GM10266 (cell line): ENCODE measurements around the gene PDCD6IP.

Experiments
- DNase-seq: peaks from one replicate; pipeline ENCODE4 v3.0.0; 2012; ENCODE audit errors: extremely low spot score
- TF ChIP-seq, protein P1 (sequence below): IDR thresholded peaks from 2 replicates; pipeline ENCODE4 v1.5.1; 2012; ENCODE audit warnings: mild to moderate bottlenecking, low read depth; ENCODE audit not compliant: control insufficient read depth, insufficient read depth; ENCODE audit errors: missing control alignments

The PDCD6IP gene

DNA sequence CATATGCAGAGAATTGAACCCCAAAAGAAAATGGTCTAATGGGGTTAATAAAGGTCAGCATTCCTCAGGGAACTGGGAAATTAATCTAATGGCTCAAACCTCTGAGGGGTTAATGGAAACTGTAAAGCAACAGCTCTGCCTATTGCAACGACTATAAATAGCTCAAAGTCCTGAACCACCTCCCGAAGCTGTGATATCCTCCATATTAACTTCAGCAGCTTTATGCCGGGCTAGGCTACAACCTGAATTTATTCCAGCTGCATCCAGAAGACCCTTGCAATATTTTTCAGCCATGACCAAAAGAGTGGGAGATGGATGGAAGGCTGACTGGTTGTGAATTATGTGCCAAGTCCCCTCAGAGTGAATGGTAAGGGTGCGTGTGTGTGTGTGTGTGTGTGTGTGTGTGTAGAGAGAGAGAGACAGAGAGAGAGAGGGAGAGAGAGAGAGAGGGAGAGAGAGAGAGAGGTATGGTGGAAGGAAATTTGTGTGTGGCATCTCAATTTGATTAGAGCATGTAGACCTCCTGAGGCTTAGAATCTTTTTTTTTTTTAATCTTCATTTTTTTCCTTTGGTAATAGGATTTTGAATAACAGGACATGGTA lies 109.9 kb downstream of the PDCD6IP start:
- TF ChIP-seq, protein P1, sequence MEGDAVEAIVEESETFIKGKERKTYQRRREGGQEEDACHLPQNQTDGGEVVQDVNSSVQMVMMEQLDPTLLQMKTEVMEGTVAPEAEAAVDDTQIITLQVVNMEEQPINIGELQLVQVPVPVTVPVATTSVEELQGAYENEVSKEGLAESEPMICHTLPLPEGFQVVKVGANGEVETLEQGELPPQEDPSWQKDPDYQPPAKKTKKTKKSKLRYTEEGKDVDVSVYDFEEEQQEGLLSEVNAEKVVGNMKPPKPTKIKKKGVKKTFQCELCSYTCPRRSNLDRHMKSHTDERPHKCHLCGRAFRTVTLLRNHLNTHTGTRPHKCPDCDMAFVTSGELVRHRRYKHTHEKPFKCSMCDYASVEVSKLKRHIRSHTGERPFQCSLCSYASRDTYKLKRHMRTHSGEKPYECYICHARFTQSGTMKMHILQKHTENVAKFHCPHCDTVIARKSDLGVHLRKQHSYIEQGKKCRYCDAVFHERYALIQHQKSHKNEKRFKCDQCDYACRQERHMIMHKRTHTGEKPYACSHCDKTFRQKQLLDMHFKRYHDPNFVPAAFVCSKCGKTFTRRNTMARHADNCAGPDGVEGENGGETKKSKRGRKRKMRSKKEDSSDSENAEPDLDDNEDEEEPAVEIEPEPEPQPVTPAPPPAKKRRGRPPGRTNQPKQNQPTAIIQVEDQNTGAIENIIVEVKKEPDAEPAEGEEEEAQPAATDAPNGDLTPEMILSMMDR = no peak
- no peak for DNase-seq

DNA sequence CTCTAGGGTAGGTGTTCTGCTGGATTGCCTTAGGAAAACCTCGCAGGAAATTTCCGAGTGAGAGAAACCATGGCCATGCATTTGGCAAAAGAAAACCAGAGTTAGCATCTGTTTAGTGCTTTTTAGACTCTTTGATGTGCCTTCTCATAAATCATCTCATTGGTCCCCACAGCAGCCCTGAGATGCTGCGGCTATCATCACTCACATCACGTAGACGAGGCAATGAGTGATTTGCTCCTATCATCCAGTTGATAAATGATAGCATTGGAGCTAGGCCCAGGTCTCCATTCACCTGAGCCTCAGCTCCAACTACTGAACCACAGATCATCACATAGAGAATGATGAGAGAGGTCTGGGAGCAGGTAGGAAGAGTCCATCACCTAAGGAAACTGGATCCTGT lies 111.1 kb downstream of the PDCD6IP start:
- TF ChIP-seq, protein P1 = no peak
- DNase-seq = no peak

DNA sequence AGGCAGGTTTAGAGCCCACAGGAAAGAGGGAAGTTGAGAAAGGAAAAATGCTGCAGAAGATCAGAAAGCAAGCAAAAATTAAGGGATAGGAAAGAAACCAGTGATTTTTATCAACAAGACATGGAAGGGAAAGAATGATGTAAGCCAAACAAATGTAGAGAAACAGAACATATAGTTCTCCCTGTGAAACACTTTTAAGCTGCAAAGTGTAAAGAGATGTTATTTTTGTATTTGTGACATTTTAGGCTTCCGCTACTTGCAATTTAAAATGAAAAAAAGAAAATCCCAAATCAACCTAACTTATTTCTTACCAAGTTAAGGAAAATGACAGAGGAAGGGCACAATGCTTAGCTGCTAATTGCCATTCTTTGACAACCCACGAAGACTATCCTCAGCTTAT lies 111.6 kb downstream of the PDCD6IP start:
- TF ChIP-seq, protein P1 = no peak
- DNase-seq = no peak

DNA sequence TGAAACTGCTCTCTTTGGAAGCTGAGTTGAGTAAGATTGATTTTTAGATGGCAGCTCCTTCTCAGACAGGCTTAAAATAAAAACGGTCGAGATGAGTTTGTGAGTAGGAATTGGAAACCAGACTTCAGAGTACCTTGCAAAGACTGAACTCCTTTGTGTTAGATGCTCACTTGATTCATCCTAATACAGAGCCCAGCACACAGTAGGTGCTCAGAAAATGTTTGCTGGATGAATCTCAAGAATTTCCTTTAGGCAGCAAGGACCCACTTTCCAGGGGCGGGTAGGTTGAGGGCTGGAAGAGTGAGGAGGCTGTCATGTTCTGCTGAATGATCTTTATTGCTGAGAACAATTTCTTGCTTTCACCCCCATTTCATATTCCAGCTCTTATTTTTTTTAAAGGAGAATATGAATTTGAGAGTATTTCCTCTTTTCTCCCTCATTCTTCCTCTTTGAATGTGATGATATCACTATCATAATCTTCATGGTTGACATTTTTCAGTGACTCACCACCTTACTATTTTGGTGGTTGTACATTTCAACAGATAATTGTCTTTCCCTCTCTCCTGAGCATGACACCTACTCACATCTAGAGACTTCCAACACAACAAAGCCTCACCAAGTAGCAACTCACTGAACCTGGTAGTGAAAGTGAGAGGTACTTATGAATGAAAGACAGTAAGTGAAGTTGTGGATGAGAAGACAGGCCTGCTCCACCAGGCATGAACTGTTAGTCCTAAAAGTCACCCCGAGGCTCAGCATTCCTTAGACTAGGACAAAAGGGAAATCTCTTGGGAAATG lies 113.3 kb downstream of the PDCD6IP start:
- DNase-seq = no peak
- TF ChIP-seq, protein P1 = no peak

DNA sequence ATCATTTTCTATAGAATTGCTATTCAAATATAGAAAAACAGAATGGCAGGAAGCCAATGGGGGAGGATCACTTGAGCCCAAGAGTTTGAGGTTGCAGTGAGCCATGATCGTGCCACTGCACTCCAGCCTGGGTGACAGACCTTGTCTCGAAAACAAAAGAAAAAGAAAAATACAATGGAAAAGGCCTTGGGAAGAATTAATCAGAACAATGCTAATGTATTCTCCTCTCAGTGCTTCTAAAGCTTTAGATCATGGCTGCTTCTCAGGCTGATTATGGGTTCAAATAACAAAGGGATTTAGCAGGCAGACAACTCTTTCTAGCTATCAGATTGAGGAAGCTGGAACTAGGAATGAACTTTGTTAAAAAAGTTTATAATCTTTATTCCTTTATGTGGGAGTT lies 115.8 kb downstream of the PDCD6IP start:
- TF ChIP-seq, protein P1 = no peak
- no peak for DNase-seq

DNA sequence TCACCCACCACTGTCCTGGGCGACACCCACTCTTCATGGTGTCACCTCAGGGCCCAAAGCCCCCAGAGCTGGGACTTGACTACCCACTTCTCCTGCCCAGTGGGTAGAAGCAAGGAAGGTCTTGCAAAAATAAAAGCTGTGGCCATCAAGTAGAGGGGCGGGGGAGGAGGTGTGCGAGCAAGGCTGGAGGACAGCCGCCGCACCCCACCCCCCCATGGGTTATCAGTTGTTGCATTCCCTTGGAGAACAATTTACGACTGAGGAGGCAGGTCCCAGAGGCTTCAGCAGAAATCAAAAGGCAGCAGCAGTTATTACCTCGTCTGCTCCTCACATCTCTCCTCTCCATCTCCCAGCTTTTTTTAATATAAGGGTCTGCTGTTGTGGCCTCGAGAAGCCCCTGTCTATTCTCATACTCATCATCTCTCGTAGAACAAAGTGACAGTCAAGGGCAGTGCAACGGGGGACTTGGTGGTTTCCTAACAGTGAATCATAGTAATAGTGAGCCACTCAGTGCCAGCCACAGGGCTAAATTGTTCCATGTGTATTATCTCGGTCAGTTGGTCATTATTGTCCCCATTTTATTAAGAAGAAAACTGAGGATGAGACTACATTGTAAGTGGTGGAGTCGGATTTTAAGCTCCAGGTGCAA lies 116.4 kb downstream of the PDCD6IP start:
- no peak for DNase-seq
- TF ChIP-seq, protein P1 = no peak
